Heart left ventricle (tissue), 13 donors: ENCODE data around the gene FRMPD4.
"Not testable (repeated sequence)": the region's sequence is repeated elsewhere in the genome, so short reads cannot be mapped to it uniquely, and the experiment has no call there.

Experiments
- POLR2A ChIP-seq, 2 donors: fragments of 450-650 bp; IDR thresholded peaks; one replicate each; pipeline ENCODE4 v1.6.1; 2017; ENCODE audit warnings: antibody characterized with exemption in 2 of 2, mild to moderate bottlenecking in 2 of 2, moderate library complexity in 2 of 2
- TF ChIP-seq, protein P1 (sequence below), 12 donors: fragments of 200-600 bp; sonication (generic) in 4 of 12; IDR thresholded peaks; one replicate each; pipeline versions ENCODE4 v1.5.0 to v1.8.0; 2018 to 2022; ENCODE audit warnings: antibody characterized with exemption in 12 of 12, mild to moderate bottlenecking in 5 of 12
- donor health status: ischemic (EF 13 %, LVEDD 7.1; RV severe dilation, severe dysfunction).
- donor health status: DM: no; HTN: yes; CAD: no.
- donor health status: DM: no; HTN: no; CAD: no.
- donor health status: ischemic (EF 25% LVEDD 6.9; RV normal size, moderate dysfunction).
- donor health status: ischemic (EF 25% LVEDD 5.7; RV mildly dilated, moderate dysfunction).
- donor health status: ischemic (EF 35%, LVEDD 5.7; RV mildly dilated, moderate dysfunction).
- donor health status: nonischemic (EF 11% LVEDD 7.7; RV severe dilation, severe dysfunction).
- donor health status: DM: yes; HTN: yes; CAD: no.
- donor health status: PGD.
- donor health status: ischemic (EF 29% LVEDD 5.4; RV normal size, mild dysfunction).
- donor health status: nonischemic (EF 23%, LVEDD 6.1; RV moderate dilation, normal function).

DNA sequence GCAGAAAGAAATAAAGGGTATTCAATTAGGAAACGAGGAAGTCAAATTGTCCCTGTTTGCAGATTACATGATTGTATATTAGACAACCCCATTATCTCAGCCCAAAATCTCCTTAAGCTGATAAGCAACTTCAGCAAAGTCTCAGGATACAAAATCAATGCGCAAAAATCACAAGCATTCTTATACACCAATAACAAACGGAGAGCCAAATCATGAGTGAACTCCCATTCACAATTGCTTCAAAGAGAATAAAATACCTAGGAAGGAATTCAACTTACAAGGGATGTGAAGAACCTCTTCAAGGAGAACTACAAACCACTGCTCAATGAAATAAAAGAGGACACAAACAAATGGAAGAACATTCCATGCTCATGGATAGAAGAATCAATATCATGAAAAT is 404.0 kb downstream of the FRMPD4 start:
- TF ChIP-seq, protein P1, sequence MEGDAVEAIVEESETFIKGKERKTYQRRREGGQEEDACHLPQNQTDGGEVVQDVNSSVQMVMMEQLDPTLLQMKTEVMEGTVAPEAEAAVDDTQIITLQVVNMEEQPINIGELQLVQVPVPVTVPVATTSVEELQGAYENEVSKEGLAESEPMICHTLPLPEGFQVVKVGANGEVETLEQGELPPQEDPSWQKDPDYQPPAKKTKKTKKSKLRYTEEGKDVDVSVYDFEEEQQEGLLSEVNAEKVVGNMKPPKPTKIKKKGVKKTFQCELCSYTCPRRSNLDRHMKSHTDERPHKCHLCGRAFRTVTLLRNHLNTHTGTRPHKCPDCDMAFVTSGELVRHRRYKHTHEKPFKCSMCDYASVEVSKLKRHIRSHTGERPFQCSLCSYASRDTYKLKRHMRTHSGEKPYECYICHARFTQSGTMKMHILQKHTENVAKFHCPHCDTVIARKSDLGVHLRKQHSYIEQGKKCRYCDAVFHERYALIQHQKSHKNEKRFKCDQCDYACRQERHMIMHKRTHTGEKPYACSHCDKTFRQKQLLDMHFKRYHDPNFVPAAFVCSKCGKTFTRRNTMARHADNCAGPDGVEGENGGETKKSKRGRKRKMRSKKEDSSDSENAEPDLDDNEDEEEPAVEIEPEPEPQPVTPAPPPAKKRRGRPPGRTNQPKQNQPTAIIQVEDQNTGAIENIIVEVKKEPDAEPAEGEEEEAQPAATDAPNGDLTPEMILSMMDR (IDR thresholded peaks at IDR 0.05): not testable (repeated sequence)
- TF ChIP-seq POLR2A (IDR thresholded peaks at IDR 0.05): not testable (repeated sequence)
